Peyer's patch (tissue), 4 donors: ENCODE results near the gene EEF2K.

Experiments
- POLR2A ChIP-seq, 2 donors: fragments of 450-650 bp; IDR thresholded peaks; one replicate each; pipeline ENCODE4 v1.5.1; 2017; ENCODE audit warnings: antibody characterized with exemption in 2 of 2, mild to moderate bottlenecking in 2 of 2, moderate library complexity in 2 of 2
- TF ChIP-seq, protein P1 (sequence below), 6 experiments: fragments of 450-650 bp in 4 of 6; fragments of 200-600 bp in 2 of 6; sonication (generic) in 1 of 6; IDR thresholded peaks; one replicate each; pipeline ENCODE4 v1.5.1; 2017 to 2019; ENCODE audit warnings: antibody characterized with exemption in 6 of 6, mild to moderate bottlenecking in 3 of 6, moderate library complexity in 1 of 6

DNA sequence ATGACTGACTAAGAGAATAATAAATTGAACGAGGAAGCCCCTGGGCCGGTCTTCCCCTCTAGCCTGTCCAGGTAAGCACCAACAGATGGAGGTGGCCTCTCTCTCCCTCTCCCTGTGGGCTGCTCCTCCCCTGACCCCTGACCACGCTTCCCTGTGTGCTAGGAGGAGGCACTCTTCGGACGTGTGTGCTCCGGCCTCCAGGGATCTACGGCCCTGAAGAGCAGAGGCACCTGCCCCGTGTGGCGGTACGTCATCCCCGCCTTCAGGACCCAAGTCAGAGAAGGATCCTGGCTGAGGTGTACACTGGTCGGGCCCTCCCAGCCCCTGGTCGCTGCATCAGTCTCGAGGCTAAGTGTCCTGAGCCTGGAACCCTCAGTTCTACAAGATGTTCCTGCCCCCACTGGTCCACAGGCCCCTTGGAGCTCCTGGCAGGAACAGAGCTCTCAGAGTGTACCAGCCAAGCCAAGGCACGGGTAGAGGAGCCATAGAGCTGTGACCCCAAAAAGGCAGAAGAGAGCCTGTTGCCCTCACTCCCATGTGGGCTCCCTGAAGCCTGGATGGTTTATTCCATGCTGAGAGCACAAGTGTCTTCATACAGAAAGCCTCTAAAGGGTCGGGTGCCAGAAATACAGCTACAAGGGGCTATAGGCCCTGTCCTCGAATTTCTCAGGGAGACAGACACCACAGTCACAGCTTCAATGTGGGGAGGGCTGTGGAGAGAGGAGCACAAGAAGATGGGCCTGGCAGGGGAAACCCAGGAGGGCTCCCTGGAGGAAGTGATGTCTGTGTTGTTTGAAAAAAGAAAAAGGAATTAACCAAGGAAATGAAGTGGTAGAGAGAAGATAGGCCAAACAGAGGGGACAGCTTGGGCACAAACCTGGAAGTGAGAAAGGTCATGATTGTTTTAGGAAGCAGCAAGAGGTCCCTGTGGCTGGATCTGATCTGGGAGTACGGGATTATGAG is 27.8 kb upstream of the EEF2K start:
- TF ChIP-seq, protein P1, sequence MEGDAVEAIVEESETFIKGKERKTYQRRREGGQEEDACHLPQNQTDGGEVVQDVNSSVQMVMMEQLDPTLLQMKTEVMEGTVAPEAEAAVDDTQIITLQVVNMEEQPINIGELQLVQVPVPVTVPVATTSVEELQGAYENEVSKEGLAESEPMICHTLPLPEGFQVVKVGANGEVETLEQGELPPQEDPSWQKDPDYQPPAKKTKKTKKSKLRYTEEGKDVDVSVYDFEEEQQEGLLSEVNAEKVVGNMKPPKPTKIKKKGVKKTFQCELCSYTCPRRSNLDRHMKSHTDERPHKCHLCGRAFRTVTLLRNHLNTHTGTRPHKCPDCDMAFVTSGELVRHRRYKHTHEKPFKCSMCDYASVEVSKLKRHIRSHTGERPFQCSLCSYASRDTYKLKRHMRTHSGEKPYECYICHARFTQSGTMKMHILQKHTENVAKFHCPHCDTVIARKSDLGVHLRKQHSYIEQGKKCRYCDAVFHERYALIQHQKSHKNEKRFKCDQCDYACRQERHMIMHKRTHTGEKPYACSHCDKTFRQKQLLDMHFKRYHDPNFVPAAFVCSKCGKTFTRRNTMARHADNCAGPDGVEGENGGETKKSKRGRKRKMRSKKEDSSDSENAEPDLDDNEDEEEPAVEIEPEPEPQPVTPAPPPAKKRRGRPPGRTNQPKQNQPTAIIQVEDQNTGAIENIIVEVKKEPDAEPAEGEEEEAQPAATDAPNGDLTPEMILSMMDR (IDR thresholded peaks at IDR 0.05) = no peak
- no peak for TF ChIP-seq POLR2A (IDR thresholded peaks at IDR 0.05)
